Stomach smooth muscle (tissue), 2 donors: ENCODE results near the gene NEK4.
"Not testable (repeated sequence)": the region's sequence is repeated elsewhere in the genome, so short reads cannot be mapped to it uniquely, and the experiment has no call there.

Experiments used
- H3K27ac ChIP-seq: one replicate; pipeline ENCODE4 v1.7.0; 2013; ENCODE audit warnings: mild to moderate bottlenecking, low read length, inconsistent platforms
- H3K27me3 ChIP-seq, 2 donors: one replicate each; pipeline ENCODE4 v1.7.0; 2013; ENCODE audit warnings: low read length in 2 of 2; ENCODE audit not compliant: insufficient read depth in 2 of 2, control insufficient read depth in 1 of 2
- H3K36me3 ChIP-seq, 2 donors: one replicate each; pipeline ENCODE4 v1.7.0; 2013; ENCODE audit warnings: low read length in 2 of 2; ENCODE audit not compliant: control insufficient read depth in 2 of 2, insufficient read depth in 2 of 2
- H3K4me1 ChIP-seq: one replicate; pipeline ENCODE4 v1.7.0; 2013; ENCODE audit warnings: low read length; ENCODE audit not compliant: control insufficient read depth, insufficient read depth
- H3K4me3 ChIP-seq, 2 donors: one replicate each; pipeline ENCODE4 v1.7.0; 2013; ENCODE audit warnings: low read length in 2 of 2
- H3K9ac ChIP-seq, 2 donors: one replicate each; pipeline ENCODE4 v1.7.0; 2013; ENCODE audit warnings: low read length in 2 of 2, mild to moderate bottlenecking in 1 of 2
- H3K9me3 ChIP-seq, 2 donors: one replicate each; pipeline ENCODE4 v1.7.0; 2013; ENCODE audit warnings: low read length in 2 of 2; ENCODE audit not compliant: control insufficient read depth in 2 of 2
- donor health status: healthy.
- donor health status: Pancreatic carcinoma.

The NEK4 gene

GRCh38 chr3:52777127-52777958, 6.6 kb upstream of the NEK4 start, which contains the start of gene ITIH1:
ITIH1 (plus strand) TSS chr3:52777599; CDS start chr3:52777616, 17 bp downstream.
- Histone ChIP-seq H3K27me3 (peaks cover 2 to 3% of the 10 kb centered on the region in 2 donors), H3K27ac (no peak within 1 kb of the TSS), H3K36me3 (no peaks in the 10 kb centered on the region), H3K9me3 (no peaks in the 10 kb centered on the region), H3K4me1 (no peaks in the 10 kb centered on the region), H3K4me3 (no peak within 1 kb of the TSS), H3K9ac (no peak within 1 kb of the TSS)

- H3K36me3 ChIP-seq, H3K9ac ChIP-seq, H3K27me3 ChIP-seq, H3K27ac ChIP-seq, H3K9me3 ChIP-seq, H3K4me1 ChIP-seq, H3K4me3 ChIP-seq: not testable (repeated sequence)
Measured at GRCh38 chr3:52776486-52776885, 5.7 kb upstream of the NEK4 start.

GRCh38 chr3:52775877-52776276, 5.1 kb upstream of the NEK4 start:
- Histone ChIP-seq H3K9me3 (no peaks in the 10 kb centered on the region), H3K4me1 (peaks cover 6% of the 10 kb centered on the region), H3K27me3 (peaks cover 0 to 2% of the 10 kb centered on the region in 2 donors), H3K9ac (no peak overlapping the region), H3K4me3 (no peak overlapping the region), H3K36me3 (no peaks in the 10 kb centered on the region), H3K27ac (no peak overlapping the region)

GRCh38 chr3:52774901-52775864, 4.4 kb upstream of the NEK4 start:
- H3K36me3 ChIP-seq = no peaks in the 10 kb centered on the region
- no peak overlapping the region for H3K4me3 ChIP-seq
- H3K27me3 ChIP-seq = peaks cover 0 to 2% of the 10 kb centered on the region in 2 donors
- no peak overlapping the region for H3K27ac ChIP-seq
- peaks cover 6% of the 10 kb centered on the region for H3K4me1 ChIP-seq
- H3K9me3 ChIP-seq = no peaks in the 10 kb centered on the region
- H3K9ac ChIP-seq = no peak overlapping the region

GRCh38 chr3:52774066-52774713, 3.5 kb upstream of the NEK4 start:
- Histone ChIP-seq H3K9me3 (no peaks in the 10 kb centered on the region), H3K27ac (no peak overlapping the region), H3K36me3 (no peaks in the 10 kb centered on the region), H3K27me3 (peaks cover 0 to under 1% of the 10 kb centered on the region in 2 donors), H3K4me3 (no peak overlapping the region), H3K9ac (no peak overlapping the region), H3K4me1 (peaks cover 15% of the 10 kb centered on the region)

GRCh38 chr3:52773361-52774065, 2.8 kb upstream of the NEK4 start:
- Histone ChIP-seq H3K27me3 (no peaks in the 10 kb centered on the region), H3K4me3 (no peak overlapping the region), H3K4me1 (peaks cover 15% of the 10 kb centered on the region), H3K9me3 (no peaks in the 10 kb centered on the region), H3K27ac (no peak overlapping the region), H3K36me3 (no peaks in the 10 kb centered on the region), H3K9ac (no peak overlapping the region)

- Histone ChIP-seq H3K4me3 (no peak overlapping the region), H3K27ac (peak overlapping the region; percentile 75), H3K4me1 (peaks cover 15% of the 10 kb centered on the region), H3K9me3 (no peaks in the 10 kb centered on the region), H3K36me3 (no peaks in the 10 kb centered on the region), H3K27me3 (no peaks in the 10 kb centered on the region), H3K9ac (peak overlapping the region in 1 of 2 donors; percentile 63)
Measured at GRCh38 chr3:52771702-52772101, 962 bp upstream of the NEK4 start.

- no peaks in the 10 kb centered on the region for H3K27me3 ChIP-seq
- H3K9ac ChIP-seq = peak overlapping the region; percentile 63 to 92
- H3K4me3 ChIP-seq = peak overlapping the region; percentile 79 to 91
- H3K9me3 ChIP-seq = no peaks in the 10 kb centered on the region
- peaks cover 15% of the 10 kb centered on the region for H3K4me1 ChIP-seq
- peak overlapping the region; percentile 75 for H3K27ac ChIP-seq
- H3K36me3 ChIP-seq = no peaks in the 10 kb centered on the region
Measured at GRCh38 chr3:52771334-52771681, 568 bp upstream of the NEK4 start.

GRCh38 chr3:52769786-52770455, 819 bp downstream of the NEK4 start:
- peak overlapping the region; percentile 60 to 63 for H3K9ac ChIP-seq
- H3K36me3 ChIP-seq = peaks cover 2 to 10% of the 10 kb centered on the region in 2 donors
- no peaks in the 10 kb centered on the region for H3K27me3 ChIP-seq
- no peaks in the 10 kb centered on the region for H3K9me3 ChIP-seq
- H3K4me3 ChIP-seq = peak overlapping the region; percentile 79 to 91
- peaks cover 15% of the 10 kb centered on the region for H3K4me1 ChIP-seq
- H3K27ac ChIP-seq = no peak overlapping the region
